Measurements from ENCODE around the gene RAD18. TPM values are rescaled to one million over a fixed set of nuclear protein-coding genes. Genes with fewer than 3 reads are reported as not detected.

RAD18 gene
- total and polyA plus RNA-seq, 11 donors: 0.76 to 6.1 (median 2.5) TPM

DNA sequence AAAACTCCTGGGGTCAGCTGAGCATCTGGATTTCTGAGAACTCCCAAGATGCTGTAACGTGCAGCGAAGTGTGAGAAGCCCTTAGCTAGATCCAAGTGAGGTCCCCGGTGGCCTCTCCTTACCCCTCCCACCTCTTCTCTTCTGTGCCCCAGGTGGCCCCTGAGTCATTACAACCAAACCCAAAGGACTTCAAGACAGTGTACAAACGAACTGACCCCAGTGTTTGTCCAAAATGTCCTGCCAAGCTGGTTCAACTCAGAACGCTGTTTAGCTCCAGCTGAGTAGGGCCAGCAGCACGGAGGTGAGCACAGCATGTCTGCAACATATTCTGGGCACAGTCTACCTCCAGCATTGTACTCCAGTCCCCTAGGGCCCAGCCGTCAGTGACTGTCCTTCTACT lies 119.9 kb downstream of the RAD18 start:
- no peak for ATAC-seq
- Histone ChIP-seq H3K27ac (no peak overlapping the region), H3K9me3 (no peaks in the 10 kb centered on the region), H3K36me3 (no peaks in the 10 kb centered on the region), H3K4me1 (no peaks in the 10 kb centered on the region), H3K4me3 (no peak overlapping the region), H3K27me3 (no peaks in the 10 kb centered on the region)
- no peak for TF ChIP-seq POLR2A (IDR thresholded peaks at IDR 0.05)
- no peak for TF ChIP-seq CTCF (IDR thresholded peaks at IDR 0.05)
- 90 to 94% (median 93%) methylated on average over 7 of the region's 7 CpGs for WGBS, 4 donors
- no peak for DNase-seq
- intact Hi-C loops (cut with DNase I): no loop called here

GRCh38 chr3:8842293-8842692 lies 121.0 kb downstream of the RAD18 start:
- H3K4me3 ChIP-seq: no peak overlapping the region
- intact Hi-C loops (cut with DNase I): no loop called here
- H3K27ac ChIP-seq: no peak overlapping the region
- no peaks in the 10 kb centered on the region for H3K36me3 ChIP-seq
- ATAC-seq (no peak), DNase-seq (no peak)
- WGBS, 4 donors: 47 to 75% (median 70%) methylated on average over 2 of the region's 2 CpGs
- H3K9me3 ChIP-seq: no peaks in the 10 kb centered on the region
- no peaks in the 10 kb centered on the region for H3K4me1 ChIP-seq
- no peaks in the 10 kb centered on the region for H3K27me3 ChIP-seq
- no peak for TF ChIP-seq CTCF (IDR thresholded peaks at IDR 0.05)
- no peak for TF ChIP-seq POLR2A (IDR thresholded peaks at IDR 0.05)

DNA sequence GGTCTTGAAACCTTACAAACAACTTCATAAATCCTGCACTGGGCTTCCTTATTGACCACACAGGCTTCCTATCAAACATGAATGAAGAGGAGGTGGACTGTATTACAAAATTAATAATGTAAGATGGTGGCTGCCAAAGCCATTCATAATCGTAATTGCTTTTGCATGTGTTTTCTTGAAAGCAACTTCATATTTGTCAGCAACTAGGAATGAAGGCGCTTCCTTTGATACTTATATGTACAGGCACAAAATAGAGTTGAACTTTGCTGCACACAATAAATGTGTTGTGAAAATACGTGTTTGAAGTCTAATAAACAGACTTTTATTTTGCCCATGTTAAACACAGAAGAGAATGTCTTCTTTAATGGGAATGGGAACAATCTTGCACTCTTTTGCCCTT lies 121.8 kb downstream of the RAD18 start:
- intact Hi-C loops (cut with DNase I): no loop called here
- 59 to 62% (median 61%) methylated on average over 3 of the region's 3 CpGs for WGBS, 4 donors

DNA sequence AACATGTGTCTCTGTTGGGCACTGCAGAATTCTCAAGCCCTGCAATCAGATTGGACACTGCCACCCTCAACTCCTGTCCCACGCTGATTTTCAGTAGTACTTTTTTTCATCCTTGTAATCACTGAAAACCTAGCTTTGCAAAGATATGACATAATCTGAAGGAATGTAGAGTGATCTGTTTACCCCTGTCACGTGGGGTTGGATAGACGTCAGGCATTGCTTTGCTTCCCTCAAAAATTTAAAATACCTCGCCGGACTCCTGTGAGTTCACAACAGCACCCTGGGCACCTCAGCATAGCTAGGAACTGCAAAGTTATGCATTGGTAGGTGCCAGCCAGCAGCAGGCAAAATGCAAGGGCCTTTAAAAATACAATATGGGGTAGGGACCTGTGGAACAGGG lies 122.7 kb downstream of the RAD18 start:
- no peak overlapping the region for H3K4me3 ChIP-seq
- TF ChIP-seq CTCF (IDR thresholded peaks at IDR 0.05) (no peak), POLR2A (IDR thresholded peaks at IDR 0.05) (no peak)
- no peaks in the 10 kb centered on the region for H3K27me3 ChIP-seq
- H3K4me1 ChIP-seq: no peaks in the 10 kb centered on the region
- intact Hi-C loops (cut with DNase I): no loop called here
- H3K9me3 ChIP-seq: no peaks in the 10 kb centered on the region
- 66 to 75% (median 73%) methylated on average over 5 of the region's 5 CpGs for WGBS, 4 donors
- DNase-seq (no peak), ATAC-seq (no peak)
- H3K36me3 ChIP-seq: no peaks in the 10 kb centered on the region
- no peak overlapping the region for H3K27ac ChIP-seq

More for the DNA sequence above, 121.8 kb downstream of the RAD18 start:
- Histone ChIP-seq H3K36me3 (no peaks in the 10 kb centered on the region), H3K9me3 (no peaks in the 10 kb centered on the region), H3K27ac (no peak overlapping the region), H3K4me3 (no peak overlapping the region), H3K4me1 (no peaks in the 10 kb centered on the region), H3K27me3 (no peaks in the 10 kb centered on the region)
- DNase-seq (no peak), ATAC-seq (no peak)
- TF ChIP-seq CTCF (IDR thresholded peaks at IDR 0.05) (no peak), POLR2A (IDR thresholded peaks at IDR 0.05) (no peak)
